ENCODE data around the gene OR1L6.

The OR1L6 gene

GRCh38 chr9:122742003-122742402, at the start of gene OR1L6:
TSS of gene OR1L6 (plus strand) at chr9:122742303. CDS start at chr9:122749848, 7,545 bp downstream.
- TF ChIP-seq, protein P1, sequence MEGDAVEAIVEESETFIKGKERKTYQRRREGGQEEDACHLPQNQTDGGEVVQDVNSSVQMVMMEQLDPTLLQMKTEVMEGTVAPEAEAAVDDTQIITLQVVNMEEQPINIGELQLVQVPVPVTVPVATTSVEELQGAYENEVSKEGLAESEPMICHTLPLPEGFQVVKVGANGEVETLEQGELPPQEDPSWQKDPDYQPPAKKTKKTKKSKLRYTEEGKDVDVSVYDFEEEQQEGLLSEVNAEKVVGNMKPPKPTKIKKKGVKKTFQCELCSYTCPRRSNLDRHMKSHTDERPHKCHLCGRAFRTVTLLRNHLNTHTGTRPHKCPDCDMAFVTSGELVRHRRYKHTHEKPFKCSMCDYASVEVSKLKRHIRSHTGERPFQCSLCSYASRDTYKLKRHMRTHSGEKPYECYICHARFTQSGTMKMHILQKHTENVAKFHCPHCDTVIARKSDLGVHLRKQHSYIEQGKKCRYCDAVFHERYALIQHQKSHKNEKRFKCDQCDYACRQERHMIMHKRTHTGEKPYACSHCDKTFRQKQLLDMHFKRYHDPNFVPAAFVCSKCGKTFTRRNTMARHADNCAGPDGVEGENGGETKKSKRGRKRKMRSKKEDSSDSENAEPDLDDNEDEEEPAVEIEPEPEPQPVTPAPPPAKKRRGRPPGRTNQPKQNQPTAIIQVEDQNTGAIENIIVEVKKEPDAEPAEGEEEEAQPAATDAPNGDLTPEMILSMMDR (IDR thresholded peaks at IDR 0.05; ENCODE audit: low read depth, low read length) = no peak
- DNase-seq (ENCODE audit: extremely low read depth, low read depth) = no peak

- no peak for DNase-seq (ENCODE audit: extremely low read depth, low read depth)
- TF ChIP-seq, protein P1 (IDR thresholded peaks at IDR 0.05; ENCODE audit: low read depth, low read length) = no peak
Observed at GRCh38 chr9:122695696-122696095, 46.4 kb upstream of the OR1L6 start.

DNA sequence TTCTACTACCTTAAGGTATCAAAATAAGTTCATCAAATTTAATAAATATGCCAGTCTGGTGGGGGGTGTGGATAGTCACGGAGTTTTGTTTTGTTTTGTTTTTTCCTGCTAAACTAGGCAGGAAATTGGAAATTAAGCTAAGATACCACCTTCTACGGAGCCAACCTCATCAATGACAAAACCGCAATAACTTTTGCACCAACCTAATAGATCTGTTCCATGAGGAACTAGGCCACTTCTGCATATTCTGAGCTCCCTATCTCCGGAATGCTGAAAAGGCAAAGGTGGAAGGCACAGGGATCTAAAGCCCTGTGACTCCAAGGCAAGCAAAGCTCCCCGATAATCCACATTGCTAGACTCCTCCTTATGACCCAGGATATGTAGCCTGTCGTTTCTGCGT, 24.1 kb upstream of the OR1L6 start:
- TF ChIP-seq, protein P1 (IDR thresholded peaks at IDR 0.05; ENCODE audit: low read depth, low read length) = no peak
- no peak for DNase-seq (ENCODE audit: extremely low read depth, low read depth)

DNA sequence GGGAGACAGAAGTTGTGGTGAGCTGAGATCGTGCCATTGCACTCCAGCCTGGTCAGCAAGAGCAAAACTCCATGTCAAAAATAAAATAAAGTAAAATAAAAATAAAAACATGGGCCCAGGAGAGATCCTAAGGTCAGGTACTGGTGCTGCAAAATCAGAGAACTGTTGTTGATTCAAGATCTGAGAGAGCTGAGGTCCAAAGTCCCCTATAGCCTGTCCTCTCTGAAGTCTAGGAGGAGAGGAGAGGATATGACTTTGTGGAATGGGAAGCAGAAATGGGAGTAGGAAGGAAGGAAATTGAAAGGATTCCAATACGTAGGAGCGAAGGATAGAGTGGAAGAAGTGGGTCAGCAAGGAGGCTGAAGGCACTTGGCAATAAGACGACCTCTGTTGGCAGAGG, 22.9 kb upstream of the OR1L6 start:
- TF ChIP-seq, protein P1 (IDR thresholded peaks at IDR 0.05; ENCODE audit: low read depth, low read length) = no peak
- DNase-seq (ENCODE audit: extremely low read depth, low read depth) = no peak

GRCh38 chr9:122723690-122724089, 18.4 kb upstream of the OR1L6 start, which contains the start of gene OR1L4:
TSS of gene OR1L4 (plus strand) at chr9:122723990. CDS start at chr9:122723990, 0 bp downstream.
- TF ChIP-seq, protein P1 (IDR thresholded peaks at IDR 0.05; ENCODE audit: low read depth, low read length) = no peak
- DNase-seq (ENCODE audit: extremely low read depth, low read depth) = no peak

- no peak for DNase-seq (ENCODE audit: extremely low read depth, low read depth)
- TF ChIP-seq, protein P1 (IDR thresholded peaks at IDR 0.05; ENCODE audit: low read depth, low read length) = no peak
Observed at GRCh38 chr9:122754825-122755224, 12.7 kb downstream of the OR1L6 start.

- no peak for DNase-seq (ENCODE audit: extremely low read depth, low read depth)
- TF ChIP-seq, protein P1 (IDR thresholded peaks at IDR 0.05; ENCODE audit: low read depth, low read length) = no peak
Observed at GRCh38 chr9:122767817-122768216, 25.7 kb downstream of the OR1L6 start.
